ENCODE measurements around the gene PLIN1.

Gene PLIN1

GRCh38 chr15:89645680-89646079, 33.5 kb downstream of the PLIN1 start:
- Histone ChIP-seq H3K4me1 (ENCODE audit: insufficient read depth, low read length) (no peaks in the 10 kb centered on the region), H3K4me2 (ENCODE audit: insufficient read depth, low read length) (no peak overlapping the region), H3K27ac (ENCODE audit: low read length) (no peak overlapping the region), H2AFZ (ENCODE audit: low read depth, low read length) (no peak overlapping the region), H3K9me3 (ENCODE audit: insufficient read depth, low read length, severe bottlenecking) (no peaks in the 10 kb centered on the region), H3K4me3 (ENCODE audit: low read depth in 1 of 2, low read length in 2 of 2) (no peak overlapping the region), H3K36me3 (ENCODE audit: insufficient read depth, low read length) (no peaks in the 10 kb centered on the region), H3K9ac (ENCODE audit: low read depth, low read length) (no peak overlapping the region), H4K20me1 (ENCODE audit: insufficient read depth, low read length) (no peaks in the 10 kb centered on the region), H3K79me2 (ENCODE audit: insufficient read depth, low read length) (no peaks in the 10 kb centered on the region), H3K27me3 (ENCODE audit: insufficient read depth, low read length, poor library complexity) (no peaks in the 10 kb centered on the region)
- TF ChIP-seq EZH2 (IDR thresholded peaks at IDR 0.05; ENCODE audit: borderline replicate concordance, low read depth, low read length, severe bottlenecking) (no peak), CTCF (IDR thresholded peaks at IDR 0.05; ENCODE audit: borderline replicate concordance, extremely low read depth, low read length, poor library complexity, severe bottlenecking) (no peak)
- no peak for DNase-seq
- ATAC-seq (ENCODE audit: insufficient read depth, low read depth), result no peak

- ATAC-seq (ENCODE audit: insufficient read depth, low read depth) (no peak), DNase-seq (no peak)
- H3K36me3 ChIP-seq (ENCODE audit: insufficient read depth, low read length), result no peaks in the 10 kb centered on the region
Measured at GRCh38 chr15:89642106-89642505, 37.1 kb downstream of the PLIN1 start.

GRCh38 chr15:89641053-89641452, 38.1 kb downstream of the PLIN1 start:
- Histone ChIP-seq H2AFZ (ENCODE audit: low read depth, low read length) (no peak overlapping the region), H3K27ac (ENCODE audit: low read length) (no peak overlapping the region), H3K36me3 (ENCODE audit: insufficient read depth, low read length) (no peaks in the 10 kb centered on the region), H4K20me1 (ENCODE audit: insufficient read depth, low read length) (no peaks in the 10 kb centered on the region), H3K27me3 (ENCODE audit: insufficient read depth, low read length, poor library complexity) (no peaks in the 10 kb centered on the region), H3K4me2 (ENCODE audit: insufficient read depth, low read length) (no peak overlapping the region), H3K79me2 (ENCODE audit: insufficient read depth, low read length) (no peaks in the 10 kb centered on the region), H3K4me3 (ENCODE audit: low read depth in 1 of 2, low read length in 2 of 2) (no peak overlapping the region), H3K4me1 (ENCODE audit: insufficient read depth, low read length) (no peaks in the 10 kb centered on the region), H3K9me3 (ENCODE audit: insufficient read depth, low read length, severe bottlenecking) (no peaks in the 10 kb centered on the region), H3K9ac (ENCODE audit: low read depth, low read length) (no peak overlapping the region)
- TF ChIP-seq EZH2 (IDR thresholded peaks at IDR 0.05; ENCODE audit: borderline replicate concordance, low read depth, low read length, severe bottlenecking) (no peak), CTCF (IDR thresholded peaks at IDR 0.05; ENCODE audit: borderline replicate concordance, extremely low read depth, low read length, poor library complexity, severe bottlenecking) (no peak)
- ATAC-seq (ENCODE audit: insufficient read depth, low read depth) (no peak), DNase-seq (no peak)

More at GRCh38 chr15:89642106-89642505, 37.1 kb downstream of the PLIN1 start:
- no peak overlapping the region for H2AFZ ChIP-seq (ENCODE audit: low read depth, low read length)
- no peak for TF ChIP-seq CTCF (IDR thresholded peaks at IDR 0.05; ENCODE audit: borderline replicate concordance, extremely low read depth, low read length, poor library complexity, severe bottlenecking)
- no peak for TF ChIP-seq EZH2 (IDR thresholded peaks at IDR 0.05; ENCODE audit: borderline replicate concordance, low read depth, low read length, severe bottlenecking)
- H4K20me1 ChIP-seq (ENCODE audit: insufficient read depth, low read length), result no peaks in the 10 kb centered on the region
- no peak overlapping the region for H3K27ac ChIP-seq (ENCODE audit: low read length)
- H3K4me2 ChIP-seq (ENCODE audit: insufficient read depth, low read length), result no peak overlapping the region
- no peak overlapping the region for H3K9ac ChIP-seq (ENCODE audit: low read depth, low read length)
- H3K9me3 ChIP-seq (ENCODE audit: insufficient read depth, low read length, severe bottlenecking), result no peaks in the 10 kb centered on the region
- no peaks in the 10 kb centered on the region for H3K4me1 ChIP-seq (ENCODE audit: insufficient read depth, low read length)
- no peak overlapping the region for H3K4me3 ChIP-seq (ENCODE audit: low read depth in 1 of 2, low read length in 2 of 2)
- H3K79me2 ChIP-seq (ENCODE audit: insufficient read depth, low read length), result no peaks in the 10 kb centered on the region
- no peaks in the 10 kb centered on the region for H3K27me3 ChIP-seq (ENCODE audit: insufficient read depth, low read length, poor library complexity)

- Histone ChIP-seq H3K79me2 (ENCODE audit: insufficient read depth, low read length) (no peaks in the 10 kb centered on the region), H3K27me3 (ENCODE audit: insufficient read depth, low read length, poor library complexity) (no peaks in the 10 kb centered on the region), H3K36me3 (ENCODE audit: insufficient read depth, low read length) (no peaks in the 10 kb centered on the region), H3K4me3 (ENCODE audit: low read depth in 1 of 2, low read length in 2 of 2) (no peak overlapping the region), H2AFZ (ENCODE audit: low read depth, low read length) (no peak overlapping the region), H3K9ac (ENCODE audit: low read depth, low read length) (no peak overlapping the region), H3K4me1 (ENCODE audit: insufficient read depth, low read length) (no peaks in the 10 kb centered on the region), H3K9me3 (ENCODE audit: insufficient read depth, low read length, severe bottlenecking) (no peaks in the 10 kb centered on the region), H3K4me2 (ENCODE audit: insufficient read depth, low read length) (no peak overlapping the region), H4K20me1 (ENCODE audit: insufficient read depth, low read length) (no peaks in the 10 kb centered on the region), H3K27ac (ENCODE audit: low read length) (no peak overlapping the region)
- DNase-seq (no peak), ATAC-seq (ENCODE audit: insufficient read depth, low read depth) (no peak)
- TF ChIP-seq EZH2 (IDR thresholded peaks at IDR 0.05; ENCODE audit: borderline replicate concordance, low read depth, low read length, severe bottlenecking) (no peak), CTCF (IDR thresholded peaks at IDR 0.05; ENCODE audit: borderline replicate concordance, extremely low read depth, low read length, poor library complexity, severe bottlenecking) (no peak)
Measured at GRCh38 chr15:89640245-89640644, 38.9 kb downstream of the PLIN1 start.

Data from DND-41 (cell line).